ENCODE results near the gene DYSF.

DYSF gene

GRCh38 chr2:71713581-71714580, 260.5 kb downstream of the DYSF start:
- no peak overlapping the region for H3K4me3 ChIP-seq (ENCODE audit: control insufficient read depth, low read depth, low read length)
- TF ChIP-seq CTCF (IDR thresholded peaks at IDR 0.05; ENCODE audit: control insufficient read depth, insufficient read depth, low read depth, low read length, missing control alignments): no peak
- DNase-seq (ENCODE audit: low read depth): no peak

- no peak overlapping the region for H3K4me3 ChIP-seq (ENCODE audit: control insufficient read depth, low read depth, low read length)
- no peak for TF ChIP-seq CTCF (IDR thresholded peaks at IDR 0.05; ENCODE audit: control insufficient read depth, insufficient read depth, low read depth, low read length, missing control alignments)
- no peak for DNase-seq (ENCODE audit: low read depth)
These were observed 261.4 kb downstream of the DYSF start for GRCh38 chr2:71714601-71715240.

- no peak for DNase-seq (ENCODE audit: low read depth)
- no peak for TF ChIP-seq CTCF (IDR thresholded peaks at IDR 0.05; ENCODE audit: control insufficient read depth, insufficient read depth, low read depth, low read length, missing control alignments)
- no peak overlapping the region for H3K4me3 ChIP-seq (ENCODE audit: control insufficient read depth, low read depth, low read length)
These were observed 261.9 kb downstream of the DYSF start for GRCh38 chr2:71715241-71715750.

GRCh38 chr2:71715951-71716696, 262.8 kb downstream of the DYSF start:
- H3K4me3 ChIP-seq (ENCODE audit: control insufficient read depth, low read depth, low read length): no peak overlapping the region
- no peak for TF ChIP-seq CTCF (IDR thresholded peaks at IDR 0.05; ENCODE audit: control insufficient read depth, insufficient read depth, low read depth, low read length, missing control alignments)
- no peak for DNase-seq (ENCODE audit: low read depth)

GRCh38 chr2:71716697-71717624, 263.6 kb downstream of the DYSF start:
- peak; percentile 62 for DNase-seq (ENCODE audit: low read depth)
- no peak for TF ChIP-seq CTCF (IDR thresholded peaks at IDR 0.05; ENCODE audit: control insufficient read depth, insufficient read depth, low read depth, low read length, missing control alignments)
- no peak overlapping the region for H3K4me3 ChIP-seq (ENCODE audit: control insufficient read depth, low read depth, low read length)

Data from AG09309 (cell line).